Lower leg skin (tissue), 4 donors: ENCODE results near the gene TANGO6. TPM values are rescaled to one million over a fixed set of nuclear protein-coding genes. Genes with fewer than 3 reads are reported as not detected.
A peak's percentile ranks its signal among the peaks of the same experiment; 100 is the strongest.

ENCODE experiments used
- DNase-seq, 2 donors: peaks; one replicate each; pipeline ENCODE4 v3.0.0-alpha.2; 2019; ENCODE audit warnings: low spot score in 2 of 2
- H3K4me3 ChIP-seq: fragments of 200-600 bp; sonication (generic); 2 replicates; pipeline ENCODE4 v1.5.1; 2017; ENCODE audit warnings: mild to moderate bottlenecking, low read depth; ENCODE audit not compliant: poor library complexity, severe bottlenecking
- POLR2A ChIP-seq, 2 donors: fragments of 450-650 bp; IDR thresholded peaks; one replicate each; pipeline ENCODE4 v1.6.1; 2016 to 2017; ENCODE audit warnings: antibody characterized with exemption in 2 of 2, mild to moderate bottlenecking in 1 of 2, moderate library complexity in 1 of 2
- WGBS, 2 donors: methylation state at CpG; one replicate each; pipeline ENCODE4 v1.1.5; 2018; 5-methylcytosine and 5-hydroxymethylcytosine counted together
- intact Hi-C: fragments of 100-400 bp; cut with DNase I; formaldehyde crosslinking; loops from one replicate; pipeline ENCODE4 v1.15.0; 2023; ENCODE audit warnings: low total_unique reads
- total RNA-seq, 4 donors: library from RNA; depleted of rRNA; stranded (reverse); fragments of >200 nt; gene quantifications; one replicate each; pipeline ENCODE4 v1.1.0, GENCODE V29; 2016
- TF ChIP-seq, protein P1 (sequence below), 3 donors: fragments of 450-650 bp; IDR thresholded peaks; one replicate each; pipeline ENCODE4 v1.5.1; 2016; ENCODE audit warnings: antibody characterized with exemption in 3 of 3, mild to moderate bottlenecking in 3 of 3, moderate library complexity in 2 of 3

Gene TANGO6
- total RNA-seq, 4 donors from 2014 or later = 7.9 to 17.0 (median 8.6) TPM

DNA sequence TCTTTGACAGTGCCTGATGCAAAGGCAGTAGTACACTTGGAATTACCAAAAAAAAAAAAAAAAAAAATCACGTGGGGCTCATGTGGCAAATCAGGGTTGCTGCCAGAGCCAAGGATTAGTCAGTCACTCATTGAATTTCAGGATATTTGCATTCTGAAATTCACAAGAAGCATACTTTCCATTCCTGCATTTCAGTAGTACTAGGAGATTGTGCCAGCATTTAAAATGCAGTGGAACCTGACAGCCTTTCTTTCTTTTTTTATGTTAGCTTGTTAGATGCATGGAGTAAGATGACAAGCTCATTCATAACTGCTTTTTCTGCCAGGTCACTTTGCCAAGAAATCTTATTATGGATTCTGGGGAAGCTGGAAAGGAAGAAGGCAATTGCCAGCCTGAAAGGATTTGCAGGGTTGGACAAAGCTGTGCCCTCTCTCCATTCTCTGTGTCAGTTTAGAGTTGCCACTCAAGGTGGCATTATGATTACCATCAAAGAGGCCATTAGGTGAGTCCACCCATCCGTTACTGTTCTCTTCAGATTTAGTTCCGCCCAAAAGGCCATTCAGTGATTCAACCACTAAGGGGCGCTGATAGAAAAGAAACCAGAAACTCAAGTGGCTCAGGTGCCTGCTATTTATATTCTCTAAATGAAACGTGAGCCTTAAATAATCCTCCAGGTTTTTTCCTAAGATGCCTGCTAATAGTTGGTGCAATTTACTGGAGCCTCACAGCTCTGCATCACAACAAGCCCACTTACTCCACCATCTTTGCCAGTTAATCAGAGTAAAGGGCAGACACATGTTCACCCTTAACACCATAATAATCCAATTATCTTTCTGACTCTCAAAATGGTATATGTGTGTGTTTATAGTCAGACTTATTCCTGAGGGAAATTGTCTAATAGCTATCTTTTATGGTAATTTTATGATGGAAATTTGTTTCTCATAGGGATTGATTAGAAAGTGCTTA is 59.0 kb downstream of the TANGO6 start:
- no peak for TF ChIP-seq POLR2A (IDR thresholded peaks at IDR 0.05)
- TF ChIP-seq, protein P1, sequence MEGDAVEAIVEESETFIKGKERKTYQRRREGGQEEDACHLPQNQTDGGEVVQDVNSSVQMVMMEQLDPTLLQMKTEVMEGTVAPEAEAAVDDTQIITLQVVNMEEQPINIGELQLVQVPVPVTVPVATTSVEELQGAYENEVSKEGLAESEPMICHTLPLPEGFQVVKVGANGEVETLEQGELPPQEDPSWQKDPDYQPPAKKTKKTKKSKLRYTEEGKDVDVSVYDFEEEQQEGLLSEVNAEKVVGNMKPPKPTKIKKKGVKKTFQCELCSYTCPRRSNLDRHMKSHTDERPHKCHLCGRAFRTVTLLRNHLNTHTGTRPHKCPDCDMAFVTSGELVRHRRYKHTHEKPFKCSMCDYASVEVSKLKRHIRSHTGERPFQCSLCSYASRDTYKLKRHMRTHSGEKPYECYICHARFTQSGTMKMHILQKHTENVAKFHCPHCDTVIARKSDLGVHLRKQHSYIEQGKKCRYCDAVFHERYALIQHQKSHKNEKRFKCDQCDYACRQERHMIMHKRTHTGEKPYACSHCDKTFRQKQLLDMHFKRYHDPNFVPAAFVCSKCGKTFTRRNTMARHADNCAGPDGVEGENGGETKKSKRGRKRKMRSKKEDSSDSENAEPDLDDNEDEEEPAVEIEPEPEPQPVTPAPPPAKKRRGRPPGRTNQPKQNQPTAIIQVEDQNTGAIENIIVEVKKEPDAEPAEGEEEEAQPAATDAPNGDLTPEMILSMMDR (IDR thresholded peaks at IDR 0.05) = no peak
- intact Hi-C loops = loop anchor here (10.0 kb wide), 1 partner anchor 223 kb away; no protein-coding TSS in a partner anchor
- peak; percentile 35 to 53 for DNase-seq
- H3K4me3 ChIP-seq = no peak overlapping the region
- 21 to 24% methylated on average over 5 of the region's 5 CpGs for WGBS, 2 donors

DNA sequence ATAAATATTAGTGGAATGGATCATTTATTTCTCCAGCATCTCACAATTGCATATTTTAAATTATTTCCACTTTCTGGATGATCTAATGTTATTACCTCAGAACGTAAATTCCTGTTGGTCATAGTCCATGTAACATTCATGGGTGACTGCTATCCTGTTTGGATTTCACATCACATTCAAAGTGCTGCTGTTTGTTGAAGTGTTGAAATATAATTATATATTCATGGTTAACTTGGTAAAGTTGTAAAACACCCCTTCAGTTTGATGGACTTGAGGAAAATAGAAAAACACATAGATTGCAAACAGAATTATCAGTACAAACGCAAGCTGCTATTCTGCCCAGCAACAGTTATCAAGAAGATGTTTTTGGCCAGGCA is 59.6 kb downstream of the TANGO6 start:
- no peak for DNase-seq
- intact Hi-C loops = loop anchor here (10.0 kb wide), 1 partner anchor 222 kb away; no protein-coding TSS in a partner anchor
- no peak for TF ChIP-seq POLR2A (IDR thresholded peaks at IDR 0.05)
- TF ChIP-seq, protein P1 (IDR thresholded peaks at IDR 0.05) = no peak
- WGBS, 2 donors = 85 to 98% methylated on average over 2 of the region's 2 CpGs
- no peak overlapping the region for H3K4me3 ChIP-seq

DNA sequence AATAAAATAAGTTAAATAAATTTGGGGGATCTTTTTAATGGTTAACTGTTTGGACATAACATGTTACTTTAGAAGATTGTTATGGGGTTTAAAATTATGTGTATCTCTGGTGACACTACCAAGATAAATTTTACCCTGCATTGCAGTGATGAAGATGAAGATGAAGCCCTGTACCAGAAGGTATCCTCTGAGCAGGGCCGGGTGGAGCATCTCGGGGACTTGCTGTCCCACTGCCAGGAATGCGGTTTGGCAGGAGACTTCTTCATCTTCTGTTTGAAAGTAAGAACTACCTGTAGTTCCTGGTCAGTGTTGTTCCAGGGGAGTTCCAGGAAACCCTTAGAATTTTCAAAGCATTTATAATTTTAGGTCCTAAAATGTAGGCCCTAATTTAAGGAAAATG is 64.0 kb downstream of the TANGO6 start:
- 60 to 62% methylated on average over 3 of the region's 3 CpGs for WGBS, 2 donors
- DNase-seq = peak in 1 of 2 donors; percentile 62
- H3K4me3 ChIP-seq = no peak overlapping the region
- intact Hi-C loops = loop anchor here (10.0 kb wide), 1 partner anchor 218 kb away; no protein-coding TSS in a partner anchor
- TF ChIP-seq POLR2A (IDR thresholded peaks at IDR 0.05) = no peak
- TF ChIP-seq, protein P1 (IDR thresholded peaks at IDR 0.05) = no peak

DNA sequence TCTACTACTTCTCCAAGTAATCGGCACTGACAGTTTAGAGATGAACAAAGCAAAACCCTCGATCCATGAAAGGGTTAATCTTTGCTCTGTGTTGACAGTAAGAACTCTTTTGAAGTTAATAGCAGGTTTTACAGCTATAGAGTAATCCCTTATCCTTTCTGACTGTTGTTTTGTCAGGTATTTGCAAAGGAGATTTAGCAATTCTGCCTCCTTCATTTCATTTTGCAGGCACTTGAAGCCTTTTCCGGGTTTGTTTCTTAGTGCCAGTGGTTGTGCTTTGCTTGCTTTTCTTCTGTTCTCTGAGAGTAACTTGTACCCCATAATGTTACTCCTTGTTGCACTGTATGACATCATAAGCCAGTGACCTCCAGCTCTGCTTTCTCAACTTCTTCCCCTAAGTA is 64.5 kb downstream of the TANGO6 start:
- intact Hi-C loops = loop anchor here (10.0 kb wide), 1 partner anchor 217 kb away; no protein-coding TSS in a partner anchor
- 59 to 69% methylated on average over 3 of the region's 3 CpGs for WGBS, 2 donors
- DNase-seq = no peak
- no peak overlapping the region for H3K4me3 ChIP-seq
- TF ChIP-seq, protein P1 (IDR thresholded peaks at IDR 0.05) = no peak
- no peak for TF ChIP-seq POLR2A (IDR thresholded peaks at IDR 0.05)

DNA sequence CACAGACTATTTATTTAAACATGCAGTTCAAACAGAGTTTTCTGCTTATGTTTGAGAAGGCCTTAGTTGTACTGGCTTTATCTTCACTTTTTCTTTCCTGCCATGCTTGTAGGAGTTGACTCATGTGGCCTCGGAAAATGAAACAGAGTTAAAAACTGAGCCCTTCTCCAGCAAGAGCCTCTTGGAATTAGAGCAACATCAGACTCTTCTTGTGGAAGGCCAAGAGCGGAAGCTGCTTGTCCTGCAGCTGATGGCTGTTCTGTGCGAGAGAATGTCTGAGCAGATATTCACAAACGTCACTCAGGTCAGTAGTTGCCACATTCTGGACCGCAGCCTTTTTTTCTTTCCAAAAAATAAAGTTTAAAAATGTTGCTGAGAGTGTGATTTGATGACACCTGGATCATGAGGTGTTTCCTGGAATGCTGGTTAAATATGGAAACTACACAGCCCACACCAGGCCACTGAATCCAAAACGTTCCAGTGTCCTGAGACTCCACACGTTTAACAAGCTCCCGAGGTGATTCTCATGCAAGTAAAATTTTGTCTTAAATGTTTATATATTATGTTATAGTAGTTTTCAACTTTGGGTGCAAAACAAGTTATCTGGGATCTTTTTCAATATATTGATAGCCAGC is 65.9 kb downstream of the TANGO6 start:
- DNase-seq = peak in 1 of 2 donors; percentile 54
- no peak overlapping the region for H3K4me3 ChIP-seq
- 83 to 89% methylated on average over 8 of the region's 8 CpGs for WGBS, 2 donors
- intact Hi-C loops = loop anchor here (10.0 kb wide), 1 partner anchor 216 kb away; no protein-coding TSS in a partner anchor
- TF ChIP-seq, protein P1 (IDR thresholded peaks at IDR 0.05) = no peak
- no peak for TF ChIP-seq POLR2A (IDR thresholded peaks at IDR 0.05)
